Measurements from ENCODE around the gene SLC45A3.

- TF ChIP-seq CTCF (tag by site-specific recombination; IDR thresholded peaks at IDR 0.05) (no peak), GLI2 (tag by site-specific recombination; IDR thresholded peaks at IDR 0.05; ENCODE audit: borderline replicate concordance, low read depth) (no peak), ZNF239 (tag by site-specific recombination; IDR thresholded peaks at IDR 0.05) (no peak), ZNF280C (tag by site-specific recombination; IDR thresholded peaks at IDR 0.05) (no peak), ZNF157 (tag by site-specific recombination; IDR thresholded peaks at IDR 0.05) (no peak), ZBTB11 (tag by site-specific recombination; conservative IDR thresholded peaks at IDR 0.05; ENCODE audit: low read depth) (no peak), ZNF280D (tag by site-specific recombination; IDR thresholded peaks at IDR 0.05) (no peak), ZNF274 (IDR thresholded peaks at IDR 0.05; ENCODE audit: low read length) (no peak), ZNF274 (tag by site-specific recombination; IDR thresholded peaks at IDR 0.05; ENCODE audit: borderline replicate concordance) (no peak), YY1 (tag by site-specific recombination; IDR thresholded peaks at IDR 0.05) (no peak), ZNF24 (tag by site-specific recombination; IDR thresholded peaks at IDR 0.05) (no peak), ZNF311 (tag by site-specific recombination; IDR thresholded peaks at IDR 0.05; ENCODE audit: borderline replicate concordance) (no peak)
Measured at GRCh38 chr1:205677167-205677566, 3.1 kb downstream of the SLC45A3 start.
